Neural progenitor cell (in vitro differentiated cells): ENCODE data around the gene SIGLEC5.

ENCODE experiments used
- EZH2 ChIP-seq: fragments of 200-600 bp; sonication (generic); IDR thresholded peaks from 2 replicates; pipeline ENCODE4 v1.6.1; 2017; ENCODE audit warnings: antibody characterized with exemption, mild to moderate bottlenecking, moderate library complexity
- TF ChIP-seq, protein P1 (sequence below): fragments of 200-600 bp; sonication (generic); IDR thresholded peaks from 2 replicates; pipeline ENCODE4 v1.5.1; 2017; ENCODE audit warnings: antibody characterized with exemption, mild to moderate bottlenecking

DNA sequence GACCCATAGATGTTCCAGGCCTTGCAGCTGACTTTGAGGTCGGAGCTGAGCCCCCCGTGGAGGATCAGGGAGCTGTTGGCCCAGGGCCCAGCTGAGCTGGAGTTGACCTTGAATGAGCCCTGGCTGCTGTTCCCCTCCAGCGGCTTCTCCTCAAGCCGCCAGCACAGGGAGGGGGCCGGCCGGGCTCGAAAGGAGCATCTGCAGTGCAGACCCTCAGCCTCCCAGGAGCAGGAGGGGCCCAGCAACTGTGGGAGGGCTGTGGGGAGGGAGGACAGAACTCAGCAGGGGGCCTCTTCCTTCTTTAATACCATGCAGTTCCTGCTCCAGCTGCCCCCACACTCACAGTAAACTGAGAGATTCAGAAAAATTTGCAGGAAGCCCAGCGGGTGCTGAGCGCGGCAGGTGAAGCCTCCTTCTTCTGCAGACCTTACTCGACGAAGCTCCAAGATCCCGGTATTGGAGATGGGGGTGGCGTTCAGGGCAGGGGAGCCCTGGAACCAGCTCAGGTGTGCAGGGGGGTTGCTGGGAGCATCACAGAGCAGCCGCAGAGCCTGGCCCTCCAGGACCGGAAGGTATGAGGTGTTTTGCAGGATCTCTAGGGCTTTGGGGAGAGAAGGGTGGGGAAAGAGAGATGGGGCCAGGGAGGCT is 2.6 kb downstream of the SIGLEC5 start:
- TF ChIP-seq, protein P1, sequence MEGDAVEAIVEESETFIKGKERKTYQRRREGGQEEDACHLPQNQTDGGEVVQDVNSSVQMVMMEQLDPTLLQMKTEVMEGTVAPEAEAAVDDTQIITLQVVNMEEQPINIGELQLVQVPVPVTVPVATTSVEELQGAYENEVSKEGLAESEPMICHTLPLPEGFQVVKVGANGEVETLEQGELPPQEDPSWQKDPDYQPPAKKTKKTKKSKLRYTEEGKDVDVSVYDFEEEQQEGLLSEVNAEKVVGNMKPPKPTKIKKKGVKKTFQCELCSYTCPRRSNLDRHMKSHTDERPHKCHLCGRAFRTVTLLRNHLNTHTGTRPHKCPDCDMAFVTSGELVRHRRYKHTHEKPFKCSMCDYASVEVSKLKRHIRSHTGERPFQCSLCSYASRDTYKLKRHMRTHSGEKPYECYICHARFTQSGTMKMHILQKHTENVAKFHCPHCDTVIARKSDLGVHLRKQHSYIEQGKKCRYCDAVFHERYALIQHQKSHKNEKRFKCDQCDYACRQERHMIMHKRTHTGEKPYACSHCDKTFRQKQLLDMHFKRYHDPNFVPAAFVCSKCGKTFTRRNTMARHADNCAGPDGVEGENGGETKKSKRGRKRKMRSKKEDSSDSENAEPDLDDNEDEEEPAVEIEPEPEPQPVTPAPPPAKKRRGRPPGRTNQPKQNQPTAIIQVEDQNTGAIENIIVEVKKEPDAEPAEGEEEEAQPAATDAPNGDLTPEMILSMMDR, result no peak
- TF ChIP-seq EZH2, result no peak
